ENCODE results near the gene ULK1. TPM values are rescaled to one million over a fixed set of nuclear protein-coding genes. Genes with fewer than 3 reads are reported as not detected.
A peak's percentile ranks its signal among the peaks of the same experiment; 100 is the strongest.

ULK1 gene
- total and polyA plus RNA-seq, 2 experiments from 2014 or later: 8.4 to 33.8 TPM

GRCh38 chr12:131922772-131923171 is 28.4 kb downstream of the ULK1 start (continued):
- TF ChIP-seq, protein P1, sequence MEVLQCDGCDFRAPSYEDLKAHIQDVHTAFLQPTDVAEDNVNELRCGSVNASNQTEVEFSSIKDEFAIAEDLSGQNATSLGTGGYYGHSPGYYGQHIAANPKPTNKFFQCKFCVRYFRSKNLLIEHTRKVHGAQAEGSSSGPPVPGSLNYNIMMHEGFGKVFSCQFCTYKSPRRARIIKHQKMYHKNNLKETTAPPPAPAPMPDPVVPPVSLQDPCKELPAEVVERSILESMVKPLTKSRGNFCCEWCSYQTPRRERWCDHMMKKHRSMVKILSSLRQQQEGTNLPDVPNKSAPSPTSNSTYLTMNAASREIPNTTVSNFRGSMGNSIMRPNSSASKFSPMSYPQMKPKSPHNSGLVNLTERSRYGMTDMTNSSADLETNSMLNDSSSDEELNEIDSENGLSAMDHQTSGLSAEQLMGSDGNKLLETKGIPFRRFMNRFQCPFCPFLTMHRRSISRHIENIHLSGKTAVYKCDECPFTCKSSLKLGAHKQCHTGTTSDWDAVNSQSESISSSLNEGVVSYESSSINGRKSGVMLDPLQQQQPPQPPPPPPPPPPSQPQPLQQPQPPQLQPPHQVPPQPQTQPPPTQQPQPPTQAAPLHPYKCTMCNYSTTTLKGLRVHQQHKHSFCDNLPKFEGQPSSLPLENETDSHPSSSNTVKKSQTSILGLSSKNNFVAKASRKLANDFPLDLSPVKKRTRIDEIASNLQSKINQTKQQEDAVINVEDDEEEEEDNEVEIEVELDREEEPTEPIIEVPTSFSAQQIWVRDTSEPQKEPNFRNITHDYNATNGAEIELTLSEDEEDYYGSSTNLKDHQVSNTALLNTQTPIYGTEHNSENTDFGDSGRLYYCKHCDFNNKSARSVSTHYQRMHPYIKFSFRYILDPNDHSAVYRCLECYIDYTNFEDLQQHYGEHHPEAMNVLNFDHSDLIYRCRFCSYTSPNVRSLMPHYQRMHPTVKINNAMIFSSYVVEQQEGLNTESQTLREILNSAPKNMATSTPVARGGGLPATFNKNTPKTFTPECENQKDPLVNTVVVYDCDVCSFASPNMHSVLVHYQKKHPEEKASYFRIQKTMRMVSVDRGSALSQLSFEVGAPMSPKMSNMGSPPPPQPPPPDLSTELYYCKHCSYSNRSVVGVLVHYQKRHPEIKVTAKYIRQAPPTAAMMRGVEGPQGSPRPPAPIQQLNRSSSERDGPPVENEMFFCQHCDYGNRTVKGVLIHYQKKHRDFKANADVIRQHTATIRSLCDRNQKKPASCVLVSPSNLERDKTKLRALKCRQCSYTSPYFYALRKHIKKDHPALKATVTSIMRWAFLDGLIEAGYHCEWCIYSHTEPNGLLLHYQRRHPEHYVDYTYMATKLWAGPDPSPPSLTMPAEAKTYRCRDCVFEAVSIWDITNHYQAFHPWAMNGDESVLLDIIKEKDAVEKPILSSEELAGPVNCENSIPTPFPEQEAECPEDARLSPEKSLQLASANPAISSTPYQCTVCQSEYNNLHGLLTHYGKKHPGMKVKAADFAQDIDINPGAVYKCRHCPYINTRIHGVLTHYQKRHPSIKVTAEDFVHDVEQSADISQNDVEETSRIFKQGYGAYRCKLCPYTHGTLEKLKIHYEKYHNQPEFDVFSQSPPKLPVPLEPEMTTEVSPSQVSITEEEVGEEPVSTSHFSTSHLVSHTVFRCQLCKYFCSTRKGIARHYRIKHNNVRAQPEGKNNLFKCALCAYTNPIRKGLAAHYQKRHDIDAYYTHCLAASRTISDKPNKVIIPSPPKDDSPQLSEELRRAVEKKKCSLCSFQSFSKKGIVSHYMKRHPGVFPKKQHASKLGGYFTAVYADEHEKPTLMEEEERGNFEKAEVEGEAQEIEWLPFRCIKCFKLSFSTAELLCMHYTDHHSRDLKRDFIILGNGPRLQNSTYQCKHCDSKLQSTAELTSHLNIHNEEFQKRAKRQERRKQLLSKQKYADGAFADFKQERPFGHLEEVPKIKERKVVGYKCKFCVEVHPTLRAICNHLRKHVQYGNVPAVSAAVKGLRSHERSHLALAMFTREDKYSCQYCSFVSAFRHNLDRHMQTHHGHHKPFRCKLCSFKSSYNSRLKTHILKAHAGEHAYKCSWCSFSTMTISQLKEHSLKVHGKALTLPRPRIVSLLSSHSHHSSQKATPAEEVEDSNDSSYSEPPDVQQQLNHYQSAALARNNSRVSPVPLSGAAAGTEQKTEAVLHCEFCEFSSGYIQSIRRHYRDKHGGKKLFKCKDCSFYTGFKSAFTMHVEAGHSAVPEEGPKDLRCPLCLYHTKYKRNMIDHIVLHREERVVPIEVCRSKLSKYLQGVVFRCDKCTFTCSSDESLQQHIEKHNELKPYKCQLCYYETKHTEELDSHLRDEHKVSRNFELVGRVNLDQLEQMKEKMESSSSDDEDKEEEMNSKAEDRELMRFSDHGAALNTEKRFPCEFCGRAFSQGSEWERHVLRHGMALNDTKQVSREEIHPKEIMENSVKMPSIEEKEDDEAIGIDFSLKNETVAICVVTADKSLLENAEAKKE (CRISPR knock-in tag; IDR thresholded peaks at IDR 0.05): no peak
- TF ChIP-seq ZNF114 (CRISPR knock-in tag; IDR thresholded peaks at IDR 0.05): no peak
- no peak for TF ChIP-seq POLR2AphosphoS5 (IDR thresholded peaks at IDR 0.05; ENCODE audit: low read depth)
- no peak for TF ChIP-seq NANOG (IDR thresholded peaks at IDR 0.05; ENCODE audit: borderline replicate concordance)
- TF ChIP-seq ZNF331 (CRISPR knock-in tag; IDR thresholded peaks at IDR 0.05; ENCODE audit: low read depth): no peak
- no peak for TF ChIP-seq EZH2phosphoT487 (IDR thresholded peaks at IDR 0.05; ENCODE audit: unreplicated experiment)
- TF ChIP-seq STAT1 (IDR thresholded peaks at IDR 0.05; ENCODE audit: unreplicated experiment): no peak
- no peak for TF ChIP-seq JUNB (IDR thresholded peaks at IDR 0.05; ENCODE audit: unreplicated experiment)
- no peak for TF ChIP-seq EZH2 (IDR thresholded peaks at IDR 0.05; ENCODE audit: low read depth, unreplicated experiment)

- ATAC-seq (no peak), DNase-seq (ENCODE audit: low spot score) (no peak)
- Mint-ChIP-seq H3K4me1 (0 out of 3 replicates have a peak, but pooled peaks cover 4% of the 10 kb centered on the region), H3K27ac (no peak overlapping the region), H3K9me3 (peaks cover 14% of the 10 kb centered on the region), H3K36me3 (ENCODE audit: low read depth) (peaks cover 22% of the 10 kb centered on the region), H3K4me3 (no peak overlapping the region), H3K27me3 (ENCODE audit: insufficient read depth, low read depth, poor library complexity) (peaks cover 15% of the 10 kb centered on the region)
- 0 out of 2 replicates have a peak, but pooled peaks cover 9% of the 10 kb centered on the region for H4K20me1 ChIP-seq (replicated peaks; ENCODE audit: insufficient read depth)
- H3K9me2 ChIP-seq (ENCODE audit: insufficient read depth): no peaks in the 10 kb centered on the region
- H3K27me3 ChIP-seq (ENCODE audit: insufficient read depth): no peaks in the 10 kb centered on the region
- H3K4me2 ChIP-seq: no peak overlapping the region
- peaks cover 4% of the 10 kb centered on the region for H3K4me1 ChIP-seq (ENCODE audit: insufficient read depth)
- peak overlapping the region; percentile 26; the same call in 1 of the 2 replicates for H3K27ac ChIP-seq (ENCODE audit: low read depth)
- no peaks in the 10 kb centered on the region for H3K79me2 ChIP-seq (replicated peaks; ENCODE audit: insufficient read depth)
- 0 out of 2 replicates have a peak, but pooled peaks cover 9% of the 10 kb centered on the region for H3F3A ChIP-seq (replicated peaks; ENCODE audit: low read depth)
- no peak overlapping the region for H3K4me3 ChIP-seq
- H3K36me3 ChIP-seq (ENCODE audit: insufficient read depth): no peaks in the 10 kb centered on the region
- H2AFZ ChIP-seq: no peak overlapping the region
- TF ChIP-seq ZNF114 (CRISPR knock-in tag; IDR thresholded peaks at IDR 0.05): no peak
- TF ChIP-seq, protein P1 (CRISPR knock-in tag; IDR thresholded peaks at IDR 0.05): no peak
Measured at GRCh38 chr12:131923260-131923659, 28.8 kb downstream of the ULK1 start.
